WTC11 (cell line): ENCODE data around the gene SLC48A1.

Source experiments
- KAT7 ChIP-seq: sonication (generic); formaldehyde crosslinking; IDR thresholded peaks from 2 replicates; pipeline ENCODE4 v1.8.1; 2023; ENCODE audit warnings: missing genetic modification reagents, mild to moderate bottlenecking, borderline replicate concordance
- TCF7 ChIP-seq: sonication (generic); formaldehyde crosslinking; IDR thresholded peaks from 2 replicates; pipeline ENCODE4 v1.8.0; 2022; ENCODE audit warnings: mild to moderate bottlenecking, low read depth, missing genetic modification reagents, moderate library complexity
- TP53 ChIP-seq: sonication (generic); formaldehyde crosslinking; IDR thresholded peaks from 2 replicates; pipeline ENCODE4 v1.8.1; 2023; ENCODE audit warnings: mild to moderate bottlenecking, missing genetic modification reagents
- ZNF138 ChIP-seq: sonication (generic); formaldehyde crosslinking; conservative IDR thresholded peaks from 2 replicates; pipeline ENCODE4 v1.8.1; 2022; ENCODE audit warnings: mild to moderate bottlenecking, moderate library complexity, missing genetic modification reagents
- TF ChIP-seq, protein P1 (sequence below): sonication (generic); formaldehyde crosslinking; IDR thresholded peaks from 2 replicates; pipeline ENCODE4 v1.8.1; 2023; ENCODE audit warnings: mild to moderate bottlenecking, missing genetic modification reagents, moderate library complexity
- TF ChIP-seq, protein P2 (sequence below): fragments of 200-600 bp; IDR thresholded peaks from 2 replicates; pipeline ENCODE4 v1.8.0; 2022; ENCODE audit warnings: antibody characterized with exemption
- TF ChIP-seq, protein P3 (sequence below): sonication (generic); formaldehyde crosslinking; IDR thresholded peaks from 2 replicates; pipeline ENCODE4 v1.8.0; 2022; ENCODE audit warnings: missing genetic modification reagents
- TF ChIP-seq, protein P4 (sequence below): sonication (generic); formaldehyde crosslinking; IDR thresholded peaks from 2 replicates; pipeline ENCODE4 v1.8.0; 2022; ENCODE audit warnings: mild to moderate bottlenecking, missing genetic modification reagents
- TF ChIP-seq, protein P5 (sequence below): sonication (generic); formaldehyde crosslinking; IDR thresholded peaks from 2 replicates; pipeline ENCODE4 v1.8.1; 2023; ENCODE audit warnings: mild to moderate bottlenecking, missing genetic modification reagents, borderline replicate concordance
- TF ChIP-seq, protein P6 (sequence below): sonication (generic); formaldehyde crosslinking; IDR thresholded peaks from 2 replicates; pipeline ENCODE4 v1.8.0; 2023; ENCODE audit warnings: missing genetic modification reagents

DNA sequence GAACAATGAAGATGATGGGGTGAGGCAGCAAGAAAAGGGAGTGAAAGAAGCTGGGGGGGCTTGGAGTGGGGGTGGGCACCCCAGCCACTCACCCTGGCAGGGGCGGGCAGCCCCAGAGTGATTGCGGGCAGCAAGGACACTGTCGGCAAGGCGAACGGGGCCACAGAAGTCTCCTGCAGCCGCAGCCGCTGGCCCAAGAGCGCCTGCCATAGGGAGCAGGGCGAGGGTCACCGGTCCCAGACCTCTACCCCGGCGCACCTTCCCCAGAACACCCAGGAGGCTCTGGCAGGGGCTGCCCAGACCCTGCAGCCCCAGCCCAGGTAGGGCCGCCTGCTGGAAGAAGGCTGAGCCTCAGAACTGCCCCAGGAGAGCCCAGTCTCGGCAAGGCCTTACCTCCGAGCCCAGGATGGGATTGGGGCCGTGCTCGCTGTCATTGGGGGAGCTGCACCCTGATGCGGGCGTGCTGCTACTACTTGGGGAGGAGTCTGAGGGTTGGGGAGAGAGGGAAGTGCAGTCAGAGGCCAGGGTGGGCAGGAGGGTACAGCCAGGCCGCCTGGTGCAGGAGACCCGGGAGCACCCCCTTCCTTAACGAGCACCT, 22.9 kb downstream of the SLC48A1 start:
- TF ChIP-seq, protein P1, sequence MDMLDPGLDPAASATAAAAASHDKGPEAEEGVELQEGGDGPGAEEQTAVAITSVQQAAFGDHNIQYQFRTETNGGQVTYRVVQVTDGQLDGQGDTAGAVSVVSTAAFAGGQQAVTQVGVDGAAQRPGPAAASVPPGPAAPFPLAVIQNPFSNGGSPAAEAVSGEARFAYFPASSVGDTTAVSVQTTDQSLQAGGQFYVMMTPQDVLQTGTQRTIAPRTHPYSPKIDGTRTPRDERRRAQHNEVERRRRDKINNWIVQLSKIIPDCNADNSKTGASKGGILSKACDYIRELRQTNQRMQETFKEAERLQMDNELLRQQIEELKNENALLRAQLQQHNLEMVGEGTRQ (CRISPR knock-in tag), result no peak
- TF ChIP-seq, protein P2, sequence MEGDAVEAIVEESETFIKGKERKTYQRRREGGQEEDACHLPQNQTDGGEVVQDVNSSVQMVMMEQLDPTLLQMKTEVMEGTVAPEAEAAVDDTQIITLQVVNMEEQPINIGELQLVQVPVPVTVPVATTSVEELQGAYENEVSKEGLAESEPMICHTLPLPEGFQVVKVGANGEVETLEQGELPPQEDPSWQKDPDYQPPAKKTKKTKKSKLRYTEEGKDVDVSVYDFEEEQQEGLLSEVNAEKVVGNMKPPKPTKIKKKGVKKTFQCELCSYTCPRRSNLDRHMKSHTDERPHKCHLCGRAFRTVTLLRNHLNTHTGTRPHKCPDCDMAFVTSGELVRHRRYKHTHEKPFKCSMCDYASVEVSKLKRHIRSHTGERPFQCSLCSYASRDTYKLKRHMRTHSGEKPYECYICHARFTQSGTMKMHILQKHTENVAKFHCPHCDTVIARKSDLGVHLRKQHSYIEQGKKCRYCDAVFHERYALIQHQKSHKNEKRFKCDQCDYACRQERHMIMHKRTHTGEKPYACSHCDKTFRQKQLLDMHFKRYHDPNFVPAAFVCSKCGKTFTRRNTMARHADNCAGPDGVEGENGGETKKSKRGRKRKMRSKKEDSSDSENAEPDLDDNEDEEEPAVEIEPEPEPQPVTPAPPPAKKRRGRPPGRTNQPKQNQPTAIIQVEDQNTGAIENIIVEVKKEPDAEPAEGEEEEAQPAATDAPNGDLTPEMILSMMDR, result no peak
- no peak for TF ChIP-seq TP53 (CRISPR knock-in tag)
- TF ChIP-seq TCF7 (CRISPR knock-in tag), result no peak
- TF ChIP-seq KAT7 (CRISPR knock-in tag), result no peak
- TF ChIP-seq ZNF138 (CRISPR knock-in tag), result no peak
- TF ChIP-seq, protein P3, sequence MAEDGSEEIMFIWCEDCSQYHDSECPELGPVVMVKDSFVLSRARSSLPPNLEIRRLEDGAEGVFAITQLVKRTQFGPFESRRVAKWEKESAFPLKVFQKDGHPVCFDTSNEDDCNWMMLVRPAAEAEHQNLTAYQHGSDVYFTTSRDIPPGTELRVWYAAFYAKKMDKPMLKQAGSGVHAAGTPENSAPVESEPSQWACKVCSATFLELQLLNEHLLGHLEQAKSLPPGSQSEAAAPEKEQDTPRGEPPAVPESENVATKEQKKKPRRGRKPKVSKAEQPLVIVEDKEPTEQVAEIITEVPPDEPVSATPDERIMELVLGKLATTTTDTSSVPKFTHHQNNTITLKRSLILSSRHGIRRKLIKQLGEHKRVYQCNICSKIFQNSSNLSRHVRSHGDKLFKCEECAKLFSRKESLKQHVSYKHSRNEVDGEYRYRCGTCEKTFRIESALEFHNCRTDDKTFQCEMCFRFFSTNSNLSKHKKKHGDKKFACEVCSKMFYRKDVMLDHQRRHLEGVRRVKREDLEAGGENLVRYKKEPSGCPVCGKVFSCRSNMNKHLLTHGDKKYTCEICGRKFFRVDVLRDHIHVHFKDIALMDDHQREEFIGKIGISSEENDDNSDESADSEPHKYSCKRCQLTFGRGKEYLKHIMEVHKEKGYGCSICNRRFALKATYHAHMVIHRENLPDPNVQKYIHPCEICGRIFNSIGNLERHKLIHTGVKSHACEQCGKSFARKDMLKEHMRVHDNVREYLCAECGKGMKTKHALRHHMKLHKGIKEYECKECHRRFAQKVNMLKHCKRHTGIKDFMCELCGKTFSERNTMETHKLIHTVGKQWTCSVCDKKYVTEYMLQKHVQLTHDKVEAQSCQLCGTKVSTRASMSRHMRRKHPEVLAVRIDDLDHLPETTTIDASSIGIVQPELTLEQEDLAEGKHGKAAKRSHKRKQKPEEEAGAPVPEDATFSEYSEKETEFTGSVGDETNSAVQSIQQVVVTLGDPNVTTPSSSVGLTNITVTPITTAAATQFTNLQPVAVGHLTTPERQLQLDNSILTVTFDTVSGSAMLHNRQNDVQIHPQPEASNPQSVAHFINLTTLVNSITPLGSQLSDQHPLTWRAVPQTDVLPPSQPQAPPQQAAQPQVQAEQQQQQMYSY (CRISPR knock-in tag), result no peak
- TF ChIP-seq, protein P4, sequence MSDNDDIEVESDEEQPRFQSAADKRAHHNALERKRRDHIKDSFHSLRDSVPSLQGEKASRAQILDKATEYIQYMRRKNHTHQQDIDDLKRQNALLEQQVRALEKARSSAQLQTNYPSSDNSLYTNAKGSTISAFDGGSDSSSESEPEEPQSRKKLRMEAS, result no peak
- TF ChIP-seq, protein P5, sequence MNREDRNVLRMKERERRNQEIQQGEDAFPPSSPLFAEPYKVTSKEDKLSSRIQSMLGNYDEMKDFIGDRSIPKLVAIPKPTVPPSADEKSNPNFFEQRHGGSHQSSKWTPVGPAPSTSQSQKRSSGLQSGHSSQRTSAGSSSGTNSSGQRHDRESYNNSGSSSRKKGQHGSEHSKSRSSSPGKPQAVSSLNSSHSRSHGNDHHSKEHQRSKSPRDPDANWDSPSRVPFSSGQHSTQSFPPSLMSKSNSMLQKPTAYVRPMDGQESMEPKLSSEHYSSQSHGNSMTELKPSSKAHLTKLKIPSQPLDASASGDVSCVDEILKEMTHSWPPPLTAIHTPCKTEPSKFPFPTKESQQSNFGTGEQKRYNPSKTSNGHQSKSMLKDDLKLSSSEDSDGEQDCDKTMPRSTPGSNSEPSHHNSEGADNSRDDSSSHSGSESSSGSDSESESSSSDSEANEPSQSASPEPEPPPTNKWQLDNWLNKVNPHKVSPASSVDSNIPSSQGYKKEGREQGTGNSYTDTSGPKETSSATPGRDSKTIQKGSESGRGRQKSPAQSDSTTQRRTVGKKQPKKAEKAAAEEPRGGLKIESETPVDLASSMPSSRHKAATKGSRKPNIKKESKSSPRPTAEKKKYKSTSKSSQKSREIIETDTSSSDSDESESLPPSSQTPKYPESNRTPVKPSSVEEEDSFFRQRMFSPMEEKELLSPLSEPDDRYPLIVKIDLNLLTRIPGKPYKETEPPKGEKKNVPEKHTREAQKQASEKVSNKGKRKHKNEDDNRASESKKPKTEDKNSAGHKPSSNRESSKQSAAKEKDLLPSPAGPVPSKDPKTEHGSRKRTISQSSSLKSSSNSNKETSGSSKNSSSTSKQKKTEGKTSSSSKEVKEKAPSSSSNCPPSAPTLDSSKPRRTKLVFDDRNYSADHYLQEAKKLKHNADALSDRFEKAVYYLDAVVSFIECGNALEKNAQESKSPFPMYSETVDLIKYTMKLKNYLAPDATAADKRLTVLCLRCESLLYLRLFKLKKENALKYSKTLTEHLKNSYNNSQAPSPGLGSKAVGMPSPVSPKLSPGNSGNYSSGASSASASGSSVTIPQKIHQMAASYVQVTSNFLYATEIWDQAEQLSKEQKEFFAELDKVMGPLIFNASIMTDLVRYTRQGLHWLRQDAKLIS (CRISPR knock-in tag), result no peak
- TF ChIP-seq, protein P6, sequence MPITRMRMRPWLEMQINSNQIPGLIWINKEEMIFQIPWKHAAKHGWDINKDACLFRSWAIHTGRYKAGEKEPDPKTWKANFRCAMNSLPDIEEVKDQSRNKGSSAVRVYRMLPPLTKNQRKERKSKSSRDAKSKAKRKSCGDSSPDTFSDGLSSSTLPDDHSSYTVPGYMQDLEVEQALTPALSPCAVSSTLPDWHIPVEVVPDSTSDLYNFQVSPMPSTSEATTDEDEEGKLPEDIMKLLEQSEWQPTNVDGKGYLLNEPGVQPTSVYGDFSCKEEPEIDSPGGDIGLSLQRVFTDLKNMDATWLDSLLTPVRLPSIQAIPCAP (CRISPR knock-in tag), result no peak
